Measurements from ENCODE around the gene NT5E.

Gene NT5E

DNA sequence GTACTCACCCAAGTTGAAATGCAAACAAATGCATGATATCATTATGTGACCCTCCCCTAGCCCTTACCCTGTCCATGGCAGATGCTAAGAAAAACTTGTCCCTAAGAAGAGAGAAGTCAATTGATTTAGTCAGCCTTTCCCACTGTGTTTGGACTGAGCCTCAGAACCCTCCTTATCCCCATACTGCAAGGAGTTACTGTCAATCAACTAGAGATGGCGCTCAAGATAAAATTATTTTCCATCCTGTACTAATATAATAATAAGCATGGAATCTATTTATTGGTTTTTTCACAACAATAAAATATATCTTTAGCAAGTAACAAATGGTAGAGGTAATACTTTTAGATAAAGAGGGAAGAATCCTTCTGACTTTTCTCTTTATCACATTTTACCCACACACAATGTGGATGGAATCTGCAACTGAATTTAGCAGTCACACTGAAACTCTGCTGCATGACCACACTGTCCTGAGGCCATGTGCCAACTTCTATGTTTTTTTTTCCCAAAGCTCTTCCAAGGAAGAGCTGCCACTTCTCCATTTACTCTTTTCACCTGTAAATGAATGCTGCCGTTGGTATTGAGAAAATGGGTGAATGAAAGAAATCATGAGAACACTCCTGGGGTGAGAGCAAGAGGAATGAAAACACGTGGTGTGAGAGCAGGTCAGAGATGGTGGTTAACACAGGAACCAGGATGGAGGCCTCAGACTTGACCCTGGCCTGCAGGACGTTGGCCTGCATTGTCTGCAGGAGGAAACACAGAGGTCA, 10.5 kb downstream of the NT5E start:
- no peak for DNase-seq (ENCODE audit: low spot score)

DNA sequence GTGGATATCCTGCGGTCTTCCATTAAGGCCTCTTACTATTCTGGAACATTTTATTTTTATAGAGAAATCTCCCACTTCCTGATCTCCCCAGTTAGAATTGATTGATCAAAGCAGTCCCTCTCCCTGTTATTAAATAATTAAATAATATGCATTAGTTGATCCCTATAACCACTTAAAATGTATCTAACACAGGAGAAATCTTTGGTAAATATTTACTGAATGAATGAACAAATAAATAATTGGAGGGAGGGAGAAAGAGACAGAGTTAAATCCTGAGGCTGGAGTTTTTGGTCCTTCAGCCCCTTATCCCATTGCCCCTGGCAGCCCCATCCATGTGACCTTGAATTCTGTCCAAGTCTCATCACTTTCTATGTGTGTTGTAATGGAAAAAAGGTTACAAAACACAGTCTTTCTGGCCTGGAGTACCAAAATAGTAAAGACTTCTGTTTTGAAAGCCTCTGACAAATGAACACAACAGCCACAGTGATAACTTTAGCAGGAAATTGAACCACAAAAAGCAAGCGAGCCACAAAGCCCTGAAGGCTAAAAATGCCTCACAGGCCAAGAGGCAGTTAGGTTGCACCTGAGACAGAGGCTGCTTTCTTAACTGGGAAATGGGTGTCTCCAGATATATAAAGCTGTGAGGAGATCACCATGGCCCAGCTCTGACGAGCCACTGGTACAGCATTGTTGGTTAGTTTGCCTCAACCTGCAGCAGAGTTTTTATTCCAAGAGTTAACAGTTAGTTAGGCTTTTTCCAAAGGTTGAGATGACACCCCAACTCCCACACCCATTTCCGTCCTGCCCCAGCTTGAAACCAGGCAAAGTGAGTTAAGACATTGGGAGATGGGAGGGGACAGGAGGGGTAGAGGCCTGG, 11.3 kb downstream of the NT5E start:
- no peak for DNase-seq (ENCODE audit: low spot score)

DNA sequence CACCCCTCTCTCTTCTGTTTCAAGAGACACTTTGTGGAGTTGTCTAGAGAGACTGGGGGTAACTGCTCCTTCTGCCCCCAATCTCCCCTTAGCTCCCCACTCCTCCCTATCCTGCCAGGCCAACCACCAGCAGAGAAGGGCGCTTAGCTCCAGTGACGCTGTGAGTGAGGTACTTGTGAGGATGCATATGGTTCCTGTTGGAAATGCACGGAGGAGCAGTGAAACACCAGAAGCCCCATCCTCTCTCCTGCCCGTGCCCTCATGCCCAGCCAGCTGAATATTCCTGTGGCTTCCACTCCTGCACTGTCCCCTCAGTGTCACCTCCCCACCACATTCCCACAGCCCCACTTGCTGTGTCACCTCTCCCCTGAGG, 11.9 kb downstream of the NT5E start:
- DNase-seq (ENCODE audit: low spot score): no peak

DNA sequence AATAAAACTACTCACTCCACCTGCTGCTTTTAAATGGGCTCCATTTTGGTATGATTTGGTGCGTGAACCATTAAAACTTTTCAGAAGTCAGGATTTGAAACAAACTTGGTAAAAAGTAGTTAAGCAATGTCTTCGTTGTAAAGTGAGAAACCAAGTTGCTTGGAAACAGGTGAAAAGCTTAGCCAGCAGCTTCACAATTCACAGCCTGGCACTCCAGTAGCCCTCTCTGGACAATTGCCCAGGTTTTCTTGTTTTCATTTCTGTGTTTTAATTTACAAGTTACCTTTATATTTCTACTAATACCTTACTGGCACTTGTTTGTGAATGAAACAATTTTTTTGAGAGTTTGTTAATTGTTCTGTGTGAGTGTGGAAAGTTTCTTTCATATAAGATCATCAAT, 12.8 kb downstream of the NT5E start:
- DNase-seq (ENCODE audit: low spot score): no peak

DNA sequence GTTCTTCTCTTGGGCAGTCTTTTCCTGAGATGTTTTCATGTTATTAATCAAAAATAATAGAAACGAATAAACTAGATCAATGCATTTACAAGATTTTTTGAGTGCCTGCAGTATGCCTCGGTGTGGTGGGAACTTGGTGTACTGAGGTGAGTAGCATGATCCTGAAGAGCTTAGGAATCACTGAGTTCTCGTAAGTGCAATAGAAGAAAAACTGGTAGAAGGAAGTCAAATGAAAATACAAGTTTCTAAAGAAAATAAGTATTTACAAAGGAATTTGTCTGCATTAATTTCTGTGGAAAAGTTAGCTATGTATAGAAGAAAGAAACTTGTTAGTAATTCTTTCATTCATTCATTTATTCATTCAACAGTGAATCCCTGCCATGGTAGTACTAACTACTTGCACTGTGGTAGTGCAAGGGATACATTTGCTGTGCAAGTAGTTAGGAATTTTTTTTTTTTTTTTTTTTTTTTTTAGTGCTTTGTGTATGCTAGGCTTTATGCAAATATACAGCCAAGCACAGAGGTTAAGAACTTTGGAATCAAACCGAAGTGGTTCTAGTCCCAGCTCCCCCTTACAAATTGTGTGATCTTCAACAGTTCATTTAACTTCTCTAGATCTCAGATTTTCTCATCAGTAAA, 13.9 kb downstream of the NT5E start:
- no peak for DNase-seq (ENCODE audit: low spot score)

DNA sequence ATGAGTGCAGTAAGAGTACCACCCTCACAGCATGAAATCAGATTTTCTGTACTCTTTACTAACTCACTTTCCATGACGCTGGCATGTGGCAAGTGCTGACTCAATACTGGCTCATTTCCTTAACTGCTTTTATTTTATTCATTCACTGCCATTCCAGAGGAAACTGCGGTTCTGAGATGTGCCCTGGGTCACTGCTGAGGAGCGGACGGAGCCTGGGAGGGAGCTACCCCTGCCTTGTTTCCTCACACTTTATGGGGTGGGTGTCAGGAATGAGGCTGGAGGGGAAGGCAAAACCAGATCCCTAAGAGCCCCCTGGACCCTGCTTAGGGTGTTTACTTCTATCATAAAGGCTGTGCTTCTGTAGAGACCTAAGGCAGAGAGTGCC, 14.4 kb downstream of the NT5E start:
- no peak for DNase-seq (ENCODE audit: low spot score)

DNA sequence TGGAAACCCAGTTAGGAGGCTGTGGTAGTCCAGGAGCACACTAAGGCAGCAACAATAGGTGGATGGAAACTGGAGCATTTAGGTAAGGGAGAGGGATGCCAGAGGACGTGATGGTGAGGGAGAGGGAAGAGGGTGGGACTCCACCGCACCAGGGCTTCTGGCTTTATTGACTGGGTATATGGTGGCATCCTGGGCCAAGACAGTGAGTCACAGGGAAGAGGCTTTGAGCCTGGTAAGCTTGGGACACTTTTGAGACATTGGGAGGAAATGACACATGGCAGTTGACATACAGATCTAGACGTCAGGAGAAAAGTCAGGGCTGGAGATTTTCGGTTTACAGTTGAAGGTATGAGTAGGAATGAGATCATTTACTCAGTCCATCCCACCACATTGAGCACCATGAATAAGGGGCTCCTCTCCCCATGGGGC, 14.9 kb downstream of the NT5E start:
- DNase-seq (ENCODE audit: low spot score): no peak

DNA sequence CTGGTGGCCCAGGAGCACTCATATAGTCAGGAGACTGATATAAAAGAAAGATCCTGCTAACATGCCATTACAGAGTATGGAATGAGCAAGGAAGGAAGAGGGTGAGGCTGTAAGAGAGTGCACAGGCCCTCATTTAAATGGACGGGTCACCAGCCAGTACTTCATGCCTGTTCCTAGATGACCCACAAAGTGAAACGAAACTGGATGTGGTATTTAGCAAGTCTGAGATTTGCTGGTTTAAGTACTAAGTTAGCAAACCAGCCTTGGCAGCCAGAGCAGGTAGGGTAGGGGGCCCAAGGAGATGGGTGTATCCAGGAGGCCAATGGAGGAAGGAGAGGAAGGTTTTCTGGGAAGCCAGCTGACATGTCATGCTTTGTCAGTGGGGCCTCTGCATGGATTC, 15.9 kb downstream of the NT5E start:
- no peak for DNase-seq (ENCODE audit: low spot score)

DNA sequence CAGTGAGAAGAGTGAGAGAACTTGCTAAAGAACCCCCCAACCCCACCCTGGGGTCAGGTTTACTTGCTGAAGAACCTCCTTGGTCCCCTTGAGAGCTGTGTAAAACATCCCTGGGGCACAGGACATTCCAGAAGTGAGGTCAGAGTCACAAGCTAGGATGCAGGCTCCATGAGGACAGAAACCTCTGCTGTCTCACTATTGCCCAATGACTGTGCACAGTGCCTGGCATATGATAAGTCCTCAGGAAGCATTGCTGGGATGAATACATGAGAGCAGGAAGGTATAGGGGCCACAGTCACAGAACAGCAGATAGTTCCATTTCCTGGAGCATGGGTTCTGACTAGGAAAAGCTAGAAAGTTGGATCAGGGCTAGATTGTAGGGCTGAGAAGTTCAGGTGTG, 18.4 kb downstream of the NT5E start:
- no peak for DNase-seq (ENCODE audit: low spot score)

DNA sequence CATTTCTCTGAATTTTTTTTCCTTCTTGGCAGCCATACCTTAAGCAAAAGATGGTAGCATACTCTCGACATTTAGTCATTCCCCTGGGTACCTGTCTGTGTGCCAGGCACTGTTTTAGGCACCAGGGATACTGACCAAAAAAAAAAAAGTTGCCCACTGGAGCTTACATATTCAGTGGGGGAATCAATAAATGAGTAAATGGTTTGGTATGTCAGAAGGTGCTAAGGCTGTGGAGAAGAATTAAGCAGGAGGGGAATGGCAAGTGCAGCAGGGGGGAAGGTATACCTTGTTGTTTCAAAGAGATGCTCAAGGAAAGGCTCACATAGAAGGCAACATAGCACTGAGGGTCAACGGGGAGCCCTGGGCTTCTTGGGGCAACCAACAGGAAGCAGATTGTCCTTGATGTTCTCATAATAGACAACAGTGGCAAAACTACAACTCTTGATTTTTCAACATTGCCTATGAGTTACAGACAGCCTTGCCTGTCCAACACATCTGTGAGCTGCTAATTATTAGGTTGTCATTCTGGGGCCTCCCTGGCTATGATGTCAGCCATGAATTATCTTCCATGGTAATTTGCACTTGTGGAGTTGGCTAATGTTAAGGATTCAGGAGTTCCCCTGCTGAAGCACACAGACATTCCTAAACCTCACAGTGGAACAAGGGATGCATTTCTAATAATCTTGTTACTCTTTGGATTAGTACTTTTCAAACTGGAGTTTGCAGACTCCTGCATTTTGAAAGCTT, 19.6 kb downstream of the NT5E start:
- no peak for DNase-seq (ENCODE audit: low spot score)

DNA sequence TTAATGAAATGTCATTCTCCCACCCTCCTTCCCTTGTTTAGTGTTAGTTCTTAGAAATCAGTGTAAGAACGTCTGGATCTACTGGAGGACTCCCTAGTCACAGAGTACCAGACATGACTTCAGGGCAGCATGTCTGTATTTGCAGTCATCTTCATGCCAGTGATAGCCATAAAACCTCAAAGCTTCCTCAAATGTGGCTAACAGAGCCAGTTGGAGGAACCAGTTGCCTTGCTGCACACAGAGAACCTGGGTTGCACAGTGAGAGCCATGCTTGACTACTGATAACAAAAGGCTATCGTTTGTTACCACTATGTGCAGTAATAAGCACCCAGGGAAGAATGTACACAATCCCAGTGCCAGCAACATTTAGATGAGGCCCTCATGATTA, 20.1 kb downstream of the NT5E start:
- no peak for DNase-seq (ENCODE audit: low spot score)

DNA sequence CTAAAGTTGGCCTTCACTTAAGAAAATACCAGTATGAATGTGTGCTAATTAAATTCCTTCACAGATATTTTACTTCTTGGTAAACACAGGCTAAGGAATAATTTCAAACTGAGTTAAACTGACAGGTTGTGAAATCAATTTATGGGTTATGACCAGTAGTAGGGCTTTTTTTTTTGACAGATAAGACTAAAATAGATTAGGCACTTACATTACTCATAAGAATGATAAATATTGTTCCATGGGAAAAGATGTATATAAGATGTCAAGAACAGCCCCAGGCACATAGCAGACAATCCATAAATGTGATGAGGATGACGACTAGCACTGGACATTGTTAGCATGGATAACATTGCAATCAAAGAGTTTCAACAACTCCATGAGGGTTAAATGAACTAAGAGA, 22.9 kb downstream of the NT5E start:
- DNase-seq (ENCODE audit: low spot score): no peak

DNA sequence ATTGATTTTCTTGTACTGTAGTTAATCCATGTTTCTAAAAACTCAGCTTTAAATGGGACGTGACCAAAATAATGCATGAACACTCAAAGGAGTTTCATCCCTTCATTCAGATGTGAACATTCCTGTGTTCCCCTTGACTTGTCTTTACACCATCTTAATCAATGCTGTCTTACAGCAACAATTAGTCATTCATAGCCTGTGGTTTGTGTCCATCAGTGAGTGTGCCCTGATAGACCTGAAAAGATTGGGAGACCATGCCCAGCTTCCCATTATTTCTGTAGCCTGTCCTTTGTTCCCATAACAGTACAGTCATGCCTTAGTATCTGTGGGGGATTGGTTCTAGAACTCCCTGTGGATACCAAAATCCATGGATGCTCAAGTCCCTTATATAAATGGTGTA, 23.9 kb downstream of the NT5E start:
- no peak for DNase-seq (ENCODE audit: low spot score)

DNA sequence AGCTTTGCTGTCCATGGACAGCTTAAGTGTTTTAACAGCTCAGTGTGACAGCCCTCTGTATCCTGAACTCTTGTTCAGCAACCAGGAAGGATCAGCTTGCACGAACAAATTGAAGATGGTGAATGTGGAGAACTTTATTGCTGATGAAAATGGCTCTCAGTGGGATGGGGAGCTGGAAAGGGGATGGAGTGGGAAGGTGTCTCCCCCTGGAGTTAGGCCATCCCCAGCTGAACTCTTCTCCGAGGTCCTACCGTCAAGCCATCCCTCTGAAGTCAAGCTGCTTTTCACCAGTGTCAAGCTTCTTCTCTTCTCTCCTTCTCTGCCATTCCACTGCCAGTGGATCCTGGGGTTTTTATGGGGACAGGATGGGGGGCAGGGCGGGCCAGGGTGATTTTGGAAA, 26.6 kb downstream of the NT5E start:
- DNase-seq (ENCODE audit: low spot score): no peak

DNA sequence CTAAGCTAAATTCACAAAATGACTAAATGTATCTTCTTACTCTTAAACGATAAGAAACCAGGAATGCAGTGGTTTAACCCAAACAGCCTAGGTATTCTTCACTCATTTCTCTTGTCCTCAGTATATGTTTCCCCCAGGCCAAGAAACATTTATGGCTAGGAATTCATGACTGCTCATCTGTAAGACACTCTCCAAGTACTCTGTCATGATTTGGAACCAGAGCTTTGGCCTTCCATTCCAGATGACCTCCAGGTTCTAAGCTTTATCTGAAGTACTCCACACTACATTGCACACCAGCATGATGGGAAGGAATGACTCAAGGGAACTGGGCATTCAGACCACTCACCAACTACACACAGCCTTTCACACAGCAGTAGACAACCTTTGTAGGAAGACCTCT, 29.3 kb downstream of the NT5E start:
- no peak for DNase-seq (ENCODE audit: low spot score)

DNA sequence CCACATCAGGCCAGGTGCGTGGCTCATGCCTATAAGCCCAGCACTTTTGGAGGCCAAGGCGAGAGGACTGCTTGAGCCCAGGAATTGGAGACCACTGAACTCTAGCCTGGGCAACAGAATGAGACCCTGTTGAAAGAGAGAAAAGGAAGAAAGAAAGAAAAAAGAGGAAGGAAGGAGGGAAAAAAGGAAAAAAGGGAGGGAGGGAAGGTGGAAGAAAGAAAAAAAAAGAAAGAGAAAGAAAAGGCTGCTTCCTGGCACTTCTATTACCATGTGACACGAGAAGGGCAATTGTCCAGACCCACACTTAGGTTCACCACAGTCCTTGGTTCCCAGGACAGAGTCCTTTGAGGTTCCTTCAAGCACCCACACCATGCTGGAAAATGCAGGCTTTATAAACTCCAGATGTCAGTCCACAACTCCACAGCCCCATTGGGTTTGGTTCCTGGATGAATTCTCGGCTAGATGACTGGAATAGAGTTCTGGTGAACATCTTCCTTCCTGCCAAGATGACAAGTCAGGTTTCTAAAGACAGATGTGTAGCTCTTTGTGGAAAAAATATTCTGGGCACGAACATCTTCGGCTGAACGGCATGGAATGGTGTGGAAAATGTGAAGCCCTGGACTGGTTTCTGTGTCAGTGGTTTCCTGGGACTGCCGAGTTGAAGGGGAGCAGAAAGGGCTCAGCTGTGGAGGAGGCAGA, 32.5 kb downstream of the NT5E start:
- no peak for DNase-seq (ENCODE audit: low spot score)

DNA sequence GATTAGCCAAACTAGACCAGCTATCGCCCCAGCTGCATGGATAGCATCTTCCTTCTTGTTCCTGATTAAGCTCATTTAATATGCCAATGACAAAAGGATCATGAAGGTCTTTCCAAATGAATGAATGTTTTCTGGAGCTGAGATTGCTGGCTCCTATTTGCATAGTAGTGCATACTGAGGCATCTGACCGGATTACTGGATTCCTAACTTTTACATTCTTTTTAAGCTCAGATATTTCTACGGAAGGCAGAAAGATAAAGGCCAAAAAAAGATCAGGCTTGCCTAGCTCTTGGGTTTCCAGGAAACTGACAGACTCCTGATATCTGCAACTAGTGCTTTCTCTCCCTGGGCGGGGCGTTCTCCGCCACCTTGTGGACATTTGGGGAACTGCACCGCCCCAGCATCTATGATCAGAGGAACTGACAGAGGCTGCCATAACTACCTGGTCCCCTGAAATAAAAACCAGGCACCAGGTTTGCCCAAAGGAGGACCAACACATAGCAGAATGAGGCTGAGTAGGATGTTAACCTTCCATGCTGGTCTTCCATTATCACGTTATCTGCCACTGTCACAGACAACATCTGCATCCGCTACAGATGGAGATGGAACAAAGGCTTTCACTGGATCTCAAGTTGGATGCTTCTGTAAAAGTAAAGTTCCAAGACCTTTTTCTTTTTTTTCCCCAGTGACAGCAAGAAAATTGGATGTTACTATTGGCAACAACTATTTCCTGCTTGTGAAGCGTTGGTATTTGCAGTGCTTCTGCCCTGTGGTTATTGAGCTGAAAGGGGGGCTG, 33.2 kb downstream of the NT5E start:
- peak; percentile 76 for DNase-seq (ENCODE audit: low spot score)

DNA sequence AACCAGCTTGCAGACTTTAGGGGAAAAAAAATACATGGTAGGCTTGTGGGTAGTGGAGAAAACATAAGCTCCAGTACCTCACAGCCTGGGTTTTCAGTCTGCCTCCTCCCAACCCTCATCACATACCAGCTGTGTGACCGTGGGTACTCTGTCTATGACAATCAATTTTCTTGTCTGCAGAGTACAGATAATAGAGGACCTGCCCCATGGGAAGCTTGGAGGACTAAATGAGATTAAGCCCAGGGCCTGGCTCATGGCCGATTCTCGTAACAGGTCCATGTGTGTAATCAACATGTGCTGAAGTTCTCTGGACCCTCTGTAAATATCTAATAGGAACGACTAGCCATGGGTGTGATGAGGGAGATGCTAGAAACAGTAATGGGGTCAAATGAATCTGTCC, 34.0 kb downstream of the NT5E start:
- DNase-seq (ENCODE audit: low spot score): peak; percentile 34

DNA sequence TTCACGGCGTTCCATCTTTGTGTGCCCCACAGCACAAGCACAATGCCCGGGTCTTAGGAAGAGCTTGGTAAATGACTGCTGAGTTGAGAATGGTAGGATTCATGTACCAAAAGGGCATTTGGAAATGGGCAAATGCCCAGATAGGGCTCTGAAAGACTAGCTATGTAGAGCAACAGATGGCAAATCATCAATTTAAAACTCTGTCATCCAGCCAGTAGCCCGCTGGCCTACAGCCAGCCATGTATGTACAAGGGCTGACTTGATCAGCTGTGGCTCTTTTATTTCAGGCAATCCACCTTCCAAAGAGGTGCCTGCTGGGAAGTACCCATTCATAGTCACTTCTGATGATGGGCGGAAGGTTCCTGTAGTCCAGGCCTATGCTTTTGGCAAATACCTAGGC, 35.1 kb downstream of the NT5E start:
- DNase-seq (ENCODE audit: low spot score): peak; percentile 29

DNA sequence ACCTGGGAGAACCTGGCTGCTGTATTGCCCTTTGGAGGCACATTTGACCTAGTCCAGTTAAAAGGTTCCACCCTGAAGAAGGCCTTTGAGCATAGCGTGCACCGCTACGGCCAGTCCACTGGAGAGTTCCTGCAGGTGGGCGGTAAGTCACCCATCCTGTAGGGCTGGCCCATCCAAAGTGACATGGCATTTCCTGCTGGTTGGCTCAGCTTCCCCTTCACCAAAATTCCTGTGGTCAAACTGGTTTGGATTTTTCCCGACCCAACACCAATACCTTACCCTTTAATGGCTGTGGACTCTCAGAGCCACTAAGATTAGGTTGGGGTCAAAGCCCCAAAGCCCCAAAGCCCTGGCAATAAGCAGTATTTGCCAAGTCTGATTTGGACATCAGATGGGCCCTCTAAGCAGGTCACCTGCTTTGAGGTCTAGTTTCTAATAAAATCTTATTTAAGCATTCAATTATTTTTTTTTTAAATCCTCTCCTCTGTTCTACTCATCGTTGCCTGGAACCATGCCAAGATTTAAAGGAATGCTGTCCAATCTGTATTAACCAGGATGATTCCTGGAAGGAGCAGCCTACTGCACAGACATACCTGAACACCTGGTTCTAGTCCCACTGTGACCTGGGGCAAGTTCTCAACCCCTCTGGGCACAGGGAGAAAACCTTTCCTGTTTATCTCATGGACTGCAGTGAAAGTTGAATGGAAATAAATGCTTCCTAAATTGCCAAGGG, 40.8 kb downstream of the NT5E start:
- DNase-seq (ENCODE audit: low spot score): no peak

Measured in hematopoietic multipotent progenitor cell treated with erythropoietin and hydrocortisone succinate and interleukin-3 and kit ligand, for 17 days (in vitro differentiated cells).